ENCODE results near the gene GATA5.

- no peak for TF ChIP-seq POLR2AphosphoS5 (IDR thresholded peaks at IDR 0.05)
- TF ChIP-seq CTCF (IDR thresholded peaks at IDR 0.05 in 8 of 11, conservative IDR thresholded peaks at IDR 0.05 in 3 of 11) = no peak
Measured at GRCh38 chr20:62524505-62524911, 48.7 kb upstream of the GATA5 start.

All from spleen (tissue), 7 donors.